HG03378 (cell line): ENCODE data around the gene GALNT6.

Experiments used
- ATAC-seq: cut with Tn5 transposase; IDR thresholded peaks from one replicate; pipeline ENCODE4 v1.9.1; 2021; ENCODE audit warnings: mild to moderate bottlenecking, moderate library complexity; ENCODE audit not compliant: unreplicated experiment

The GALNT6 gene

GRCh38 chr12:51406859-51407258 lies 15.7 kb upstream of the GALNT6 start:
- no peak for ATAC-seq

- no peak for ATAC-seq
Measured at GRCh38 chr12:51406290-51406689, 15.1 kb upstream of the GALNT6 start.

GRCh38 chr12:51405801-51406207 lies 14.6 kb upstream of the GALNT6 start:
- ATAC-seq = no peak

GRCh38 chr12:51404627-51405026 lies 13.4 kb upstream of the GALNT6 start:
- ATAC-seq = no peak

GRCh38 chr12:51403681-51404136 lies 12.5 kb upstream of the GALNT6 start:
- no peak for ATAC-seq

GRCh38 chr12:51403159-51403558 lies 12.0 kb upstream of the GALNT6 start:
- ATAC-seq = no peak

- ATAC-seq = no peak
Measured at GRCh38 chr12:51401900-51402299, 10.7 kb upstream of the GALNT6 start.

- no peak for ATAC-seq
Measured at GRCh38 chr12:51401486-51401885, 10.3 kb upstream of the GALNT6 start.

GRCh38 chr12:51401020-51401419 lies 9.8 kb upstream of the GALNT6 start:
- ATAC-seq = no peak

- no peak for ATAC-seq
Measured at GRCh38 chr12:51399891-51400290, 8.7 kb upstream of the GALNT6 start.

- no peak for ATAC-seq
Measured at GRCh38 chr12:51397670-51398069, 6.5 kb upstream of the GALNT6 start.

GRCh38 chr12:51395283-51396230 lies 4.4 kb upstream of the GALNT6 start:
- peak; percentile 48 for ATAC-seq

- ATAC-seq = no peak
Measured at GRCh38 chr12:51393676-51394545, 2.7 kb upstream of the GALNT6 start.

- no peak for ATAC-seq
Measured at GRCh38 chr12:51392556-51393237, 1.5 kb upstream of the GALNT6 start.

GRCh38 chr12:51390891-51391282 lies 319 bp downstream of the GALNT6 start:
- no peak for ATAC-seq

- ATAC-seq = no peak
Measured at GRCh38 chr12:51390457-51390856, 749 bp downstream of the GALNT6 start.

GRCh38 chr12:51389302-51389999 lies 1.8 kb downstream of the GALNT6 start:
- ATAC-seq = no peak

GRCh38 chr12:51388846-51389245 lies 2.4 kb downstream of the GALNT6 start:
- ATAC-seq = no peak

GRCh38 chr12:51388069-51388799 lies 3.0 kb downstream of the GALNT6 start:
- ATAC-seq = no peak

- no peak for ATAC-seq
Measured at GRCh38 chr12:51386351-51386750, 4.9 kb downstream of the GALNT6 start.
